GM19193 (cell line): ENCODE data around the gene PRPF40B.

Experiments used
- POLR2A ChIP-seq: IDR thresholded peaks from 4 replicates; pipeline ENCODE4 v1.6.1; 2011; ENCODE audit not compliant: insufficient read depth, insufficient read length; ENCODE audit errors: extremely low read depth

PRPF40B gene

DNA sequence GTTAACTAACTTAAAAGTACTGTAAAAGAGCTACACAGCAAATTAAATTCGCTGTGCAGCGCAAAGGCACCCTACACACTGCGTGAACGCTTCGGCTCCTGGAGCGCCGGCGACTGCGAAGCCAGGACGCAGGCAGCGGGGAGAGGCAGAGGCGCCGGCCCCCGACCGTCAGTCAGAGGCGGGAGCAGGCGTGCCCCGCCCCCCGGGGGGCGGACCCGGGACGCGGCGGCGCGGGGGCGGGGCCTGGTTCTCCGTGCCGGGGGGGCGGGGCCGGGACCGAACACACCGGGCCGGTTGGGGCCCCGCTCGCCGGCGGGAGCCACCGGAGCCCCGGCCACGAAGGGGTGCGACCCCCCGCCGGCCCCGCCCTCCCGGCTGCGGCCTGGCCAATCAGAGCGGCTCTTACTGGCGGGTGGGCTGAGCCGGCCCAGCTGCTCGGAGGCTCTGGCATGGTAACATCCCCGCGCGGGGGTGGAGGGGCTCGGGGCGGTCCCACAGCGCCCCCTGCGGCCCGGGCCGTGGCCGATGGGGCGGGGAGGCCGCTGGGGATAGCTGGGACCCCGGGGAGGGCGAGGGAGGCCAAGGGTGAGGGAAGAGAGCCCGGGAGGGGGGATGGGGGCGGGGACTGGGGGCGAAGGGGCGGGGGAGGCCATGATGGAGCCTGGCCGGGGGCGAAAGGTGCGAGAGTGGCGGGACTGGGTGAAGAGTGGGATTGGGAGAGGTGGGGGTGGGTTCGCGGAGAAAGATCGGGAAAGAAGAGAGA, at the start of gene PRPF40B:
PRPF40B (plus strand) TSS at position 420 of the 763 bp plus-strand sequence; CDS start at position 450, 30 bp downstream.
- peak; percentile 96 for TF ChIP-seq POLR2A

DNA sequence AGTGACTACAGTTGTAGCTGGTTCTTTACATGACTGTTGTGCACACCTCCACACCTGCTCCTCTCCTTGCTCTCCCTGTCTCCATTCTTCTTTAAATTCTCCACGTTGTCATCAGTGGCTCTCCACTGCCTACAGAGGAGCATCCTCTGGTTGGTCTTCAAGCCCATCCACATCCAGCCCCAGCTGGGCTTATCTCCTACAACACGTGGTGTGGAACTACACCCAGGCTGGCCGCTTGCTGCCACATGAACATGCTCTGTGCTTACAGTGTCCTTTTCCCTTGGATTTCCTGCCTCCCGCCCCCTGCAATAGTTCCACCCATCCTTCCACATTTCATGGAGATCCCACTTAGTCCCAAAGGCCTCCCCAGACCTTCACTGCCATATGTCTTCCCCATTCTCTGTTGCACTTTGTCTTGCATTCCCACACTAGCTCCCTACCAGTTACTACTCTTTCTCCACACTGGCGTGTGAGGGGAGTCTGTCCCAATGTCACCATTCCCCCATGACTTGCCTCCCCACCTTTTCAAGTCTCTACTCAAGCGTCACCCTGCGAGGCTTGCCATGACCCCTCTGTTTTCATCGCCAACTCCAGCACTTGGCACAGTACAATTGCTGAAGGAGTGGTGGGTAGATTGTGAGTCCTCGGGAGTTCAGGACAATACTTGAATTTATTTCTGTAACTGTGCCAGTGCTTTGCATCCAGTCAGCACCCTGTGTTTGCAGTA, 45.6 kb upstream of the PRPF40B start:
- TF ChIP-seq POLR2A: no peak

DNA sequence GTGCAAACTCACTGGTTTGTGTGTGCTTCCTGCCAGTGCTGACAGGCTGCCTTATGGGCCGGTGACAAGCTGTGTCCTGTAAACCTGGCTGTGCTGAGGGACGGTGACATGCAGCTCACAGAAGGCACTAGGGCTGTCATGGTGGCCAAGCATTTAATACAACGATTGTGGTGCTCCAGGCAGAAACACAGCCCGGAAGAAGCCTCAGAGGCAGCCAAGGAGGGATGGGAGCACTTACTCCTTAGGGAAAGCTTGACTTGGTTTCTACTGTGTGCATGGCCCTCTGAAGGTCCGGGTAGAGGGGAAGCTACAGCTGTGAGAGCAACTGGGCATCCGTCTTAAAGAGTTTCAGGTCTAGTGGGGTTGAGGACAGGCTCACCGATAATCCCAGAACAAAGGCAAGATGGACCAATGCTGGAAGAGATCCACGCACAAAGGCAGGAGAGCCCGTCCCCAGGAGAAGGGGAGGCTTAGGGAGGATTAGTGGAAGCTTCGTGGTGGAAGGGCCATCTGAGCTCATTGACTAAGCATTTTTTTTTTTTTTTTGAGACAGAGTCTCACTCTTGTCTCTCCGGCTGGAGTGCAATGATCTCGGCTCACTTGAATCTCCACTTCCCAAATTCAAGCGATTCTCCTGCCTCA, 44.8 kb upstream of the PRPF40B start:
- TF ChIP-seq POLR2A: no peak

DNA sequence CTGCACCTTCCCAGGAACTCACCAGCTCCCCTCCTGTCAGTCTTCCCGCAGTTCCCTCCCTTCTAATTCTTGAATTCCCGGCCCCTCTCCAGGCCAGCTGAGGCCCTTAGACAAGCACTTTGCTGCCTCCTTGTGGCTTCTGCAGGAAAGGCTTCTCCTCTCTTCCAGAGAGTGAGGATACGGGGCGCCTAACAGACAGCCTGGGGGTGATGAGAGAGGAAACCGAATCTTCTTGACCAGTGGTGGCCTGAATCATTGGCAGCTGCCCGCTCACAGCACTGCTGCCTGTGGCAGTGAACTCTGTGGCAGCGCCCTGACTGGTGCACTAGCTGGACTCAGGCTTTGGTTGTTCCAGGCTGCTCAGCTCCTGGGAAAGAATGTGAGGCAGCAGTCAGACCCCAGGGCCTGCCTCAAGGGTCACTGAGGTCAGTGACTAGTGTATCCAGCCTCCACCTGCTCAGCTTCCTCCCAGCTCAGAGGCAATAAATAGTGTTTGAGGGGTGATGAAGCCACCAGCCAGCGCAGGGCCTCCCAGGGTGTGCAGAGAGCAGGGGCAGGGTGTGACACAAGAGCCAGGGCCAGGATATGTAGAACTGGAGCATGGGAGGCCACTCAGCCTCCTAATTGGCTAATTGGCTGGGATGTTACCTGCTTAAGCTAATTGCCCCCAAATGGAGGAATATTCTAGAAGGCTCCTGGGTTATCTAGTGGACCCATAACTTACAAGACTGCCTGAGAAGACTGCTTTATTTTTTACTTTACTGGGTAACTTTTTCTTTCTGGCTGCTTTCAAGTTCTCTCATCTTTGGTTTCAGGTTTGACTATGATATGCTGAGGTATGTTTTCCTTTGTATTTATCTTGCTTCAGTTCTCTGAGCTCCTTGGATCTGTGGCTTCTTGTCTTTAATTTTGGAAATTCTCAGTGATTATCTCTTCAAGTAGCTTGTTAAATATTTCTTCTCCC, 42.5 kb upstream of the PRPF40B start:
- peak; percentile 19 for TF ChIP-seq POLR2A

DNA sequence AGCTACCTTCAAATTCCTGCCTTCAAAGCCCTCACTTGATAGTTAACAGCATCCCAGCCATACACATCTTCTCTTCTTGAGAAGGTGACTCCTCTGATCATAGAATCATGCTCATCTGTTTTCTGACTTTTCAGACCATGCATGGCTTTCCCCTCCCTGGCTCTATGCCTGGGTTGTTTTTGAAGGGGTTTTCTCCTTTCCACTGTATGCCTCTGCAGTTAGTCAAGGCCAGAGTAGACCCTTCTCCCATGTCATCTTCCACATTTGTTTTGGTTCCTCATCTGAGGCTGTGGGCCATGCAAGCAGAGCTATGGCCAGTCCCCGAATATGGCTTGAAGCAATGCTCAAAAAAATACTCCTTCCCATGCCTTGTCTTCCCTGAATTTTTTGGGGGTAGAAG, 41.2 kb upstream of the PRPF40B start:
- TF ChIP-seq POLR2A: no peak

DNA sequence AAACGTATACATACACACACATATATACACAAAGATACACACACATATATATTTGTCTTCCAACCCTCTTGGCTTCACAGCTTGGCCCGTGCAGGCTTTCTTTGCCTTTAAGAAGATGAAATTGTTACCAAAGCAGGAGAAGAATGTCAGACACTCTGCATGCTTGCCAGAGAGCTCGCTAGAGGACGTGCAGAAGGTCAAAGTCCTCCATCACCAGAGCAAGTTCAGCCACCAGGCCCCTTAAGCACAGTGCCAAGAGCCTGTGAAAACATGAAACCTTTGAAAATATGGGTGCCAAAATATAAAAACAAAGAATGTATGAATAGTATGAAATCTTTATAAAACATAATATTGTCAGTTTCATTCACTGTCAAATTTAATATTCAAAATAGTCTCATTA, 40.5 kb upstream of the PRPF40B start:
- TF ChIP-seq POLR2A: no peak

DNA sequence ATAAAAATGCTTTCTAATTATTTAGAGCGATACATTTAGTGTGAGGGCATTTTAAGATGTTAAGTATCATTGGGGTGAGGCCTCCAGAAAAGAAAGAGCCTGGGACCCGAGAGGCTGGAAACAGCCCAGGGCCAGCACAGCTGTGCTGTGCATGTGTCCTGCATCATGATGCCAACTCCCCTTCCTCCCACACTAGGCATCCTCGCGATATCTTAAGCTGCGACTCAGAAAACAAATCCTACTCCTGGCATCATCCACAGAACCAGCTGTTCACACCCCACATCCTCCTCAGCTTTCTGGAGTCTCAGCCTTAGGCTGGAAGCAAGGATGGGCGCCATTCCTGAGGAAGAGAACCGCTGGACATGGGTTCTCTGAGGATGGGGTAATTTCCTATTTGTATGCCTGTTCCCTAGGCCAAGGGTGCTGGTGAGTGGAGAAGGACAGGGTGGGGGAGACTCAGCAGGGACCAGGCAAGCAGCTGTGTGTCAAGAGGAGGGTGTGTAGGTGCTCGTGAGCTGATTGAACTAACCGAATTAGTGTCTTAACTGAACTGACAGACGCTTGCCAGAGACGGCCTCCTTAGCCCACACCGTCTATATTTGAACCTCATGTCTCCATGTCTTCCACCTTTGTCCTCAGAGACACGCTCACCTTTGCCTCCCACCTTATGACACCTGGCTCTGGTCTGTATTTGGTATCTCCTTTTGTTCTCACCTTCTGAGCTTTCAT, 39.8 kb upstream of the PRPF40B start:
- TF ChIP-seq POLR2A: no peak

DNA sequence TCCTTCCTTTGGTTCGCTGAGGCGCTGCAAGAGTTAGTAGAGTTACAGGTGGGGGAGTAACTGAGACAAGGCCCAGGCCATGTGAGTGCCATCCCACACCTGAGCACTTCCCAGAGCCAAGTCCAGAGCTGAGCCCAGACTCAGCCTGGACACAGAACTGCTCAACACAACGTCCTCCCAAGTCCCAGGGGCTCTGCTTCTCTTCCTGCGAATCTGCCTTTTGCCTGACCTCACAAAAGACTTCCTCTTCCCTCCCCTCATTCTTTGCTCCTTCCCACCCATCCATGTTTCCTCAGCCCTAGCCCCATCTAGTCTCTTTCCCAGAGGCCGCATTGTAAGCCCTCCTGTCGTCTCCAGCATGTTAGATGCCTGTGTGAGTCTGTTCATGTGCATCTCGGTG, 38.8 kb upstream of the PRPF40B start:
- no peak for TF ChIP-seq POLR2A

DNA sequence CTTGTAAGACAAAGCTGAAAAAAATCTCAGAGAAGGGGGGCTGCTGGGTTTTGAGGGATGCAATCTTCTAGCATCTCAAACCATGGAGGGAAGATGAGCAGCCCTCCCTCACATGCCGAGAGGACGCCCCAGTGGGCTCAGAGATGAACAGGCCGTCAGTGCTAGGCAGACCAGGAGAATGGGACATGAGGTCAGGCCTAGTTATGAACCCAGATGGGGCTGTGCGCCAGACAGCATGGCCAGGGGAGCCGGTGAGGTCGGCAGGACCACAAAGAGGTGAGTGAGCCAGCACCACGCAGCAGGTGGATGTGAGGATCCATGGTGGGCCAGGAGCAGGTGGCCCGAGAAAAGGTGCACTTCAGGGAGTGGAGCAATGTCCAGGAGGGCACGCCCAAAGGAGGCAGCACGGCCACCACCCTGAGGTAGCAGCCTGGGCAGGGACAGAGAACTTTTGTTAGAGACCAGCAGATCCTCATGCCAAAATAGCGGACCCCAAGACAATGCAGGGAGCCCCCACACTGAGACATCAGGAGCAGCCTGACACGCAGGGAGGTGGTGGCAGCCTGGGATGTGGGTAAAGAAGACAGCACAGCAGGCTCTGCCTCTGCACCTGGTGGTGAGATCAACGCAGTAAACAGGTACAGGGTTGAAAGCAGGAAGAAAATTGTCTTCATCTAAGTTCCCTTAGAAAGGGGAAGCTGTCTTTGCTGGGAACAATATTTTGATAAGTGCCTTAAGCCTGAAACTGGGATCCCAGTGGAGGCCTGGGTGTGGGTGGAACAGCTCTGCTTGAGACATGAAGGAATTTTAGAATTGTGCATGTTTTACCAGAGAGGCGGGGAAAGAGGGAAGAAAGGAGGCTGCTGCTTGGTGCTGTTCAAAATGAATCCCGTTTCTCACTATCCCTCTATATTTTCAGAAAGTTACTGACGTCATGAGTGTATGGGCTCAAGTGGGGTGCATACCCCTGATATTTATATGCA, 37.6 kb upstream of the PRPF40B start:
- TF ChIP-seq POLR2A: no peak

DNA sequence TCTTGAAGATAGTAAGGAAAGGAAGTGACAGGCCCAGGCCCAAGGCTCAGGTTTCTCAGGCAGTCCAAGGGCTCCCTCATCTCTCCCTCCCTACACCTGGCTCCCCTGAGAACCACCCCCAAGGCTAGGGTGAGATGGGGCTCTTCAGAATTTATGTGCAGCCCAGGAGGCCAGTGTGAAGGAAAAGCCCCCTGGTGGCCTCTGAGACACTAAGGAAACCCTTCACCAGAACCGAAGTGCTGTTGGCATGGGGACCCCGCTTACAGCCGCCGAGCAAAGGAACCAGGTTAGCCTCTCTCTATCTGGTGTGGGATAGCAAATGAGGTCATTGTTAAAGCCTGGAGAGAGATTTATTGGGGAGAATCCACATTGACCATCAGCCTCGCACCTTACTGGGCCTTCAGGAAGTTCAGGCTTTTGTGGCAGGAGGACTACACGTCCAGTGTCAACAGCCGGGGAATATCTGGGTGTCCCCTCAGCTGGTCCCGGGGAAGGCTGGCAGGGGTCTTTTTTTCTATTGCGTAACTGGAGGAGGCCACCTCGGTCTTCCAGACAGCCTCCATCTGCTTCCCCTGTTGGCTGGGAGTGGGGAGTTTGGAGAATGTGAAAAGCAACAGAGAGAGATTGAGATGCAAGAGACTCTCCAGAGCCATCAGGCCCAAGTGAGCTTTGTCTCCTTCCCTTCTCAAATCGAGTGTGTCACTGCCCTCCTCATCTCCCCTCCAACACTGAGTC, 36.0 kb upstream of the PRPF40B start:
- no peak for TF ChIP-seq POLR2A

DNA sequence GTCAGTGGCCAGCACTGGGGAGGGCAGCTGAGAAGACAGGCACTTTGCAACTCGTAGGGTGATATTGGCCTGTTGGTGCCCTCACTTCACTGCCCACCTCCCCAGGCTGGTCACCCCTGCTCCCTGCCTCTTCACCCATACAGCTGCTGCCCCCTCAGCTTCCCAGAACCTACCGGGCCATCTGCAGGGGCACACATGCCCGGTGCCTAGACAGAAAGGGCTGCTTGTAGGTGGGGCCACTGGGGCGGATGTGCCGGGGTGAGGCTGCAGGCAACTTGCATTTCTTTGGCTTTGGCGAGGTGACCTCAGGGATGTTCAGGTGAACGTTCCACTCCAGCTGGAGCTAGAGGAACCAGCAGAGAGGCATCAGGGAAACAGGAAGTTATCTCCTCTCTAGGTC, 35.1 kb upstream of the PRPF40B start:
- no peak for TF ChIP-seq POLR2A
